Motor neuron (in vitro differentiated cells): Measurements from ENCODE around the gene ZNF574. TPM values are rescaled to one million over a fixed set of nuclear protein-coding genes. Genes with fewer than 3 reads are reported as not detected.

ENCODE experiments used
- ATAC-seq, 8 experiments: fragments of 200-7000 bp; cut with Tn5 transposase; replicated peaks in 6 of 8; 2 replicates each; pipeline ENCODE4 v1.8.0; 2021; ENCODE audit warnings: mild to moderate bottlenecking in 8 of 8, moderate library complexity in 8 of 8
- H3K27ac ChIP-seq, 2 donors: fragments of 250-450 bp; sonication (Bioruptor Pico); 2 replicates each; pipeline ENCODE4 v1.9.0; 2021; ENCODE audit warnings: antibody characterized with exemption in 2 of 2, mild to moderate bottlenecking in 2 of 2, moderate library complexity in 1 of 2
- H3K4me1 ChIP-seq, 2 donors: fragments of 250-450 bp; sonication (Bioruptor Pico); replicated peaks in 1 of 2; 2 replicates each; pipeline ENCODE4 v1.6.1; 2021; ENCODE audit warnings: antibody characterized with exemption in 2 of 2, mild to moderate bottlenecking in 2 of 2, moderate library complexity in 1 of 2
- H3K4me3 ChIP-seq, 5 donors: fragments of 250-450 bp; sonication (Bioruptor Pico); 2 replicates each; pipeline ENCODE4 v1.9.0; 2021; ENCODE audit warnings: antibody characterized with exemption in 5 of 5, mild to moderate bottlenecking in 5 of 5, moderate library complexity in 4 of 5
- WGBS, 10 experiments: fragments of 450-650 bp; shearing (Covaris generic); methylation state at CpG; one replicate each; pipeline ENCODE4 v1.0.0; 2022; 5-methylcytosine and 5-hydroxymethylcytosine counted together
- in situ Hi-C, 9 experiments: fragments of 400-800 bp; cut with MboI; loops; one replicate each; pipeline ENCODE4 v1.15.0; 2021; ENCODE audit warnings: low sequenced_read_pairs in 9 of 9, low pct_unique_long_range_greater_than_20kb in 2 of 9; ENCODE audit not compliant: unreplicated experiment in 9 of 9
- total RNA-seq, 8 experiments: library from RNA; unstranded; fragments of 300-600 nt; gene quantifications; 2 replicates each; pipeline versions ENCODE4 v1.2.3 to v1.2.4, GENCODE V29; 2022

Gene ZNF574
- total RNA-seq, 8 experiments from 2014 or later = 7.4 to 17.4 (median 11.6) TPM

GRCh38 chr19:42065051-42065450, 10.9 kb upstream of the ZNF574 start:
- Histone ChIP-seq H3K4me3 (no peak overlapping the region), H3K4me1 (peaks cover 15 to 37% of the 10 kb centered on the region in 2 donors), H3K27ac (no peak overlapping the region)
- ATAC-seq = no peak
- 76% methylated on average over 5 of the region's 13 CpGs; no CpG with 5 or more reads in 9 of the 10 experiments for WGBS, 10 experiments
- in situ Hi-C loops = no loop called here

- in situ Hi-C loops = no loop called here
- H3K4me1 ChIP-seq = peaks cover 19 to 41% of the 10 kb centered on the region in 2 donors
- ATAC-seq = no peak
- H3K4me3 ChIP-seq = no peak overlapping the region
- no peak overlapping the region for H3K27ac ChIP-seq
- WGBS, 10 experiments = 90 to 100% methylated on average over 2 of the region's 9 CpGs; no CpG with 5 or more reads in 8 of the 10 experiments
These were observed 10.5 kb upstream of the ZNF574 start for GRCh38 chr19:42065511-42065910.

- in situ Hi-C loops = no loop called here
- ATAC-seq = peak in 6 of 8 experiments; percentile 15 to 49 (median 36)
- Histone ChIP-seq H3K27ac (no peak overlapping the region), H3K4me1 (peaks cover 24 to 46% of the 10 kb centered on the region in 2 donors), H3K4me3 (no peak overlapping the region)
- 16 to 89% (median 55%) methylated on average over 1 to 6 of the region's 9 CpGs; no CpG with 5 or more reads in 1 of the 10 experiments for WGBS, 10 experiments
These were observed 9.8 kb upstream of the ZNF574 start for GRCh38 chr19:42066075-42066754.

- ATAC-seq = no peak
- 19 to 90% (median 62%) methylated on average over 2 to 5 of the region's 6 CpGs; no CpG with 5 or more reads in 2 of the 10 experiments for WGBS, 10 experiments
- H3K4me3 ChIP-seq = no peak overlapping the region
- in situ Hi-C loops = no loop called here
- H3K27ac ChIP-seq = no peak overlapping the region
- peaks cover 24 to 46% of the 10 kb centered on the region in 2 donors for H3K4me1 ChIP-seq
These were observed 8.6 kb upstream of the ZNF574 start for GRCh38 chr19:42067315-42067888.

- Histone ChIP-seq H3K4me3 (peak overlapping the region; percentile 34 to 55 (median 42)), H3K27ac (no peak overlapping the region)
- WGBS, 10 experiments = 0 to 83% (median 33%) methylated on average over 1 to 4 of the region's 8 CpGs
These were observed 7.6 kb upstream of the ZNF574 start for GRCh38 chr19:42068361-42068755.

GRCh38 chr19:42068756-42069571, 7.0 kb upstream of the ZNF574 start:
- Histone ChIP-seq H3K4me3 (peak overlapping the region; percentile 34 to 55 (median 42)), H3K4me1 (peaks cover 24 to 46% of the 10 kb centered on the region in 2 donors), H3K27ac (peak overlapping the region; percentile 61 to 63)
- 7 to 41% (median 33%) methylated on average over 2 to 9 of the region's 29 CpGs; no CpG with 5 or more reads in 1 of the 10 experiments for WGBS, 10 experiments
- in situ Hi-C loops = no loop called here
- ATAC-seq = peak in 4 of 8 experiments; percentile 2 to 15 (median 6)

More at GRCh38 chr19:42068361-42068755, 7.6 kb upstream of the ZNF574 start:
- no peak for ATAC-seq
- in situ Hi-C loops = no loop called here
- H3K4me1 ChIP-seq = peaks cover 24 to 46% of the 10 kb centered on the region in 2 donors

- WGBS, 10 experiments = no CpG with 5 or more reads among the region's 29 CpGs
- peak within 1 kb of the TSS; percentile 61 to 63 for H3K27ac ChIP-seq
- H3K4me1 ChIP-seq = peaks cover 26 to 46% of the 10 kb centered on the region in 2 donors
- H3K4me3 ChIP-seq = peak within 1 kb of the TSS; percentile 34 to 55 (median 42)
- ATAC-seq = peak; percentile 39 to 86 (median 82)
- in situ Hi-C loops = no loop called here
These were observed 6.2 kb upstream of the ZNF574 start, which contains the start of gene GRIK5 for GRCh38 chr19:42069619-42070351. TSS of gene GRIK5 (minus strand) at chr19:42070206. CDS start at chr19:42065770, 4,436 bp downstream.

- ATAC-seq = no peak
- in situ Hi-C loops = no loop called here
- 80 to 100% methylated on average over 1 of the region's 12 CpGs; no CpG with 5 or more reads in 8 of the 10 experiments for WGBS, 10 experiments
- Histone ChIP-seq H3K27ac (no peak overlapping the region), H3K4me1 (peaks cover 26 to 45% of the 10 kb centered on the region in 2 donors), H3K4me3 (no peak overlapping the region)
These were observed 4.7 kb upstream of the ZNF574 start for GRCh38 chr19:42071247-42071646.

GRCh38 chr19:42074513-42075363, 1.2 kb upstream of the ZNF574 start:
- ATAC-seq = no peak
- H3K4me1 ChIP-seq = peaks cover 23% of the 10 kb centered on the region in 2 donors
- H3K4me3 ChIP-seq = peak overlapping the region; percentile 43 to 59 (median 47)
- peak overlapping the region; percentile 97 to 98 for H3K27ac ChIP-seq
- 28 to 100% (median 77%) methylated on average over 1 to 13 of the region's 27 CpGs for WGBS, 10 experiments
- in situ Hi-C loops = no loop called here

- H3K4me3 ChIP-seq = peak overlapping the region; percentile 43 to 59 (median 47)
- 0 to 20% (median 2%) methylated on average over 1 to 3 of the region's 3 CpGs for WGBS, 10 experiments
- ATAC-seq = peak in 3 of 8 experiments; percentile 0 to 5 (median 3)
- peaks cover 20 to 21% of the 10 kb centered on the region in 2 donors for H3K4me1 ChIP-seq
- in situ Hi-C loops = no loop called here
- H3K27ac ChIP-seq = peak overlapping the region; percentile 97 to 98
These were observed 676 bp upstream of the ZNF574 start for GRCh38 chr19:42075364-42075615.

GRCh38 chr19:42076380-42076944, 496 bp downstream of the ZNF574 start:
- WGBS, 10 experiments = 0% methylated on average over 1 to 7 of the region's 33 CpGs; no CpG with 5 or more reads in 2 of the 10 experiments
- in situ Hi-C loops = no loop called here
- Histone ChIP-seq H3K27ac (peak overlapping the region; percentile 86 to 92), H3K4me3 (peak overlapping the region; percentile 66 to 91 (median 70)), H3K4me1 (peaks cover 13 to 14% of the 10 kb centered on the region in 2 donors)
- no peak for ATAC-seq
